Fibroblast of the aortic adventitia (primary cell): ENCODE data around the gene PNRC2. TPM values are rescaled to one million over a fixed set of nuclear protein-coding genes. Genes with fewer than 3 reads are reported as not detected.
A peak's percentile ranks its signal among the peaks of the same experiment; 100 is the strongest.

Source experiments
- DNase-seq: peaks from one replicate; pipeline ENCODE4 v3.0.0-alpha.2; 2010; ENCODE audit warnings: low read depth
- H3K4me3 ChIP-seq: 2 replicates; pipeline ENCODE4 v1.5.1; 2011; ENCODE audit warnings: low read depth, mild to moderate bottlenecking, control low read depth, low read length, moderate library complexity
- total RNA-seq: library from RNA; depleted of rRNA; stranded (reverse); fragments of >200 nt; gene quantifications from 2 replicates; pipeline ENCODE4 v1.2.3, GENCODE V29; 2012; ENCODE audit warnings: low replicate concordance
- TF ChIP-seq, protein P1 (sequence below): IDR thresholded peaks from 2 replicates; pipeline ENCODE4 v1.5.1; 2011; ENCODE audit warnings: mild to moderate bottlenecking, low read length, control low read depth, inconsistent platforms; ENCODE audit not compliant: insufficient read depth

The PNRC2 gene
- total RNA-seq, 1 donor, result 133 TPM

DNA sequence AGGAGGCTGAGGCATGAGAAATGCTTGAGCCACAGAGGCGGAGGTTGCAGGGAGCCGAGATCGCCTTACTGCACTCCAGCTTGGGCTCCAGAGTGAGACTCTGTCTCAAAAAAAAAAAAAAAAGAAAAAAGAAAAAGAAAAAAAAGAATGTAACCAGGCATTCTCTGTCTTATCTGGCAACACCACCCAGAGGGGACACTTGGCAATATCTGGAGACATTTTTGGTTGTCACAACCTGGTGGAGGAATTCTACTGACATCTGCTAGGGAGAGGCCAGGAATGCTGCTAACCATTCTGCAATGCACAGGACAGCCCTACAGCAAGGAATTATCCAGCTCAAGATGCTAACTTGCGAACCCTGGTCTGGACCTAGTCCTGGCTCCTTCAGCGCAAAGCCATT is 44.2 kb upstream of the PNRC2 start:
- DNase-seq, result no peak
- H3K4me3 ChIP-seq, result no peak overlapping the region
- TF ChIP-seq, protein P1, sequence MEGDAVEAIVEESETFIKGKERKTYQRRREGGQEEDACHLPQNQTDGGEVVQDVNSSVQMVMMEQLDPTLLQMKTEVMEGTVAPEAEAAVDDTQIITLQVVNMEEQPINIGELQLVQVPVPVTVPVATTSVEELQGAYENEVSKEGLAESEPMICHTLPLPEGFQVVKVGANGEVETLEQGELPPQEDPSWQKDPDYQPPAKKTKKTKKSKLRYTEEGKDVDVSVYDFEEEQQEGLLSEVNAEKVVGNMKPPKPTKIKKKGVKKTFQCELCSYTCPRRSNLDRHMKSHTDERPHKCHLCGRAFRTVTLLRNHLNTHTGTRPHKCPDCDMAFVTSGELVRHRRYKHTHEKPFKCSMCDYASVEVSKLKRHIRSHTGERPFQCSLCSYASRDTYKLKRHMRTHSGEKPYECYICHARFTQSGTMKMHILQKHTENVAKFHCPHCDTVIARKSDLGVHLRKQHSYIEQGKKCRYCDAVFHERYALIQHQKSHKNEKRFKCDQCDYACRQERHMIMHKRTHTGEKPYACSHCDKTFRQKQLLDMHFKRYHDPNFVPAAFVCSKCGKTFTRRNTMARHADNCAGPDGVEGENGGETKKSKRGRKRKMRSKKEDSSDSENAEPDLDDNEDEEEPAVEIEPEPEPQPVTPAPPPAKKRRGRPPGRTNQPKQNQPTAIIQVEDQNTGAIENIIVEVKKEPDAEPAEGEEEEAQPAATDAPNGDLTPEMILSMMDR, result no peak

DNA sequence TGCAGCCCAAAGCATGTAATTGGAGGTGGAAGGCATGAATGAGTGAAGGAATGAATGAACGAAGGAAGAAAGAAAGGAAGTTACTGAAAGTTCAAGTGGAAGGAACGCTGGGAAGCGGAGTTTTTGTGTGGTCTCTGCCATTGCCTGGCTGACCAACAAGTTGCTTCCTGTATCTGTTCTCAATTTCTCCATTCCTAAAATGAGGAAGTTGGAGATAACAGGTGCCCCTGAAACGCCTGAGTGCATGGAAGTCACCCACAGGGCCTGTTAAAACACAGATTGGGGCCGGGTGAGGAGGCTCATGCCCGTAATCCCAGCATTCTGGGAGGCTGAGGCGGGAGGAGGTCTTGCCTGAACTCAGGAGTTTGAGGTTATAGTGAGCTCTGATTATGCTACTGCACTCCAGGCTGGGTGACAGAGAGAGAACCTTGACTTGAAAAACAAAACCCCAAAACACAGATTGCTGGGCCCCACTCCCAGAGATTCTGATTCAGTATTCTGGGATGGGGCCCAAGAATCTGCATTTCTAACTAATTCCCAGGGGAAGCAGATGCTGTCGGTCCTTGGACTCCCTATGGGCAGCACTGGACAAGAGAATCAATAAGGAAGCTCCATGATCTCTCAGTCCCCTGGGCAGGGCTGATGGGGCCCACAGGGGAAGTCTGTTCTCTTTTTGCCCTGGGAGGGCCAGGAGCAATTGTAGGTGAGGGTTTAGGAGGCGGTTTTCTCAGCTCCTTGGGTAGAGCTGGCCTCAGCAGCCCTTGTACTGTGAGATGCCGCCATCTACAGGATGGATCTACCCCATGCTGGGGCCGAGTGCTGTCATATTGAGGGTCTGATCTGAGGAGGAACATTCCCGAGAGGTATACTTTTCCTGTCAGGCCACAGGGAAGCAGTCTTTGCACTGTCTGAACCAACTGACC is 43.2 kb upstream of the PNRC2 start:
- DNase-seq, result peak; percentile 49
- H3K4me3 ChIP-seq, result no peak overlapping the region
- TF ChIP-seq, protein P1, result peak; percentile 59

DNA sequence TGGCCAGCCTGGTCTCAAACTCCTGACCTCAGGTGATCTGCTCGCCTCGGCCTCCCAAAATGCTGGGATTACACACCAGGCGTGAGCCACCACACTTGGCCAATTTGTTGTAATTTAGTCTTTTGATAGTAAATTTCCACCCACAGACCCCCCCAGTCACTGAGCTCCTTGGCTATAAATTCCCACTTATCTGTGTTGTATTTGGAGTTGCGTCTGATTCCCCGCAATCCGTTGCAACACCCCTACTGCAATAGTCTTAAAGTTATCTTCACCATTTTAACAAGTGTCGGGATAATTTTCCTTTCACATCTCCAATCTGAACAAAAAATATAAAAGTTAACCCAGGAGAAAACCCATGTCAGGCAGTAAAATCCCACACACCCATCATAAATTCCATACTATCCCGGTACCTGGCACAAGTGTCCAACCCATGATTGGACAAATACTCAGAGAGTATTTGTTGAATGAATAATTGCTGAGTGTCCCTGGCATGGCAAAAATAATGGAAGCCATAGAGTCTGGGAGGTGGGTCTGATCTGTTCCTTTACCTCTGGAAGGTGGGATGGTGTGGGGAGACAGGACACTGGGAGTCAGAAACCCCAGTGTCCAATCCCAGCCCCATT is 37.2 kb upstream of the PNRC2 start:
- TF ChIP-seq, protein P1, result no peak
- no peak overlapping the region for H3K4me3 ChIP-seq
- no peak for DNase-seq

DNA sequence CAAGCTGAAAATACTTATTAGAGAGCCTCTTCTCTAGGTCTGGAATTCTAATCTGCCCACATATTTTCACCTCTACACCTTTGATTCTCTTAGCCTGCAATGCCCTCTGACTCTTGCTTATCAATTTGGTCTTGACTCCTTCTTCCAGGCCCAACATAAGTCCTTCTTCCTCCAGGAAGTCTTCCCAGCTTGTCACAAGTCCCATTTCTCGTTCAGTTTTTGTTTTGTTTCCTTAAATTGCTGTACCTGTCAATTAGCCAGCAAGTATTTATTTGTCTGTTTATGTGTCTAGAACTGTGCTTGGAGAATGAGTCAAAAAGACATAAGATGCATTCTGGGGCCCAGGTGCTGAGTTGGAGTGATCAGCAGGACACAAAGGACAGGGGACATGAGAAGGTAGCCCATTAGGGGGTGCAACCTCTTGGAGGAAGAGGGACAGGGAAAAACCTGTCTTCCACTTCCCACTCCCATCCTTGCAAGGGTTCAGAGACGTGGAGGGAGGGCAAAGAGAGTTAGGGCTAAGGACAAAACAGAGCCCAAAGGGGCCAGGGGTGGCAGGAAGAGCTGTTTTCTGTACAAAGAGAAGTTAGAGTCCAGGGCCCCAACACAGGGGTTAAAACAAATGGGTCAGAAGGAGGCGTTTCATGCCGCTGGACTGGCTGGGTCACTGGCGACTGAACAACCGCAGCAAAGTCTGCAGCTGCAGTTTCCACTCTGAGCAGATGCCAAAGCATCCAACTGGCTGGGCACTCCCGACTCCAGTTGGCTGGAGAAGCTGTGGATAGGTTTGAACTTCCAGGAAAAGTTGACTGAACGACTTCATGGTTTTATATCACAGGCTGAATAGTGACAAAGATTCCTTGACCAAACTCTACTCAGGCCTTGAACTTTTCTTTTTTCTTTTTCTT is 35.8 kb upstream of the PNRC2 start:
- DNase-seq, result peak; percentile 14
- H3K4me3 ChIP-seq, result no peak overlapping the region
- TF ChIP-seq, protein P1, result no peak

DNA sequence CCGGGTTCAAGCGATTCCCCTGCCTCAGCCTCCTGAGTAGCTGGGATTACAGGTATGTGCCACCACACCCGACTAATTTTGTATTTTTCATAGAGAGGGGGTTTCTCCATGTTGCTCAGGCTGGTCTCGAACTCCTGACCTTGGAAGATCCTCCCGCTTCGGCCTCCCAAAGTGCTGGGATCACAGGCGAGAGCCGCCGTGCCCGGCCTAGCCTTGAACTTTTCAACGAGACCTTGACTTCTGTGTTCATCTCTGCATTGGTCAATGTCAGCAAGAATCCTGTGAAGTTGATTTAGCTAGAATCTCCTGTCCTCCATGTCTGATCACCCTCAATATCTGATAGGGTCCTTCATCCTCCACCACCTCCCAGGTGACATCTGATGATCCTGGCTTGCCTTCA is 35.0 kb upstream of the PNRC2 start:
- no peak overlapping the region for H3K4me3 ChIP-seq
- TF ChIP-seq, protein P1, result no peak
- no peak for DNase-seq

DNA sequence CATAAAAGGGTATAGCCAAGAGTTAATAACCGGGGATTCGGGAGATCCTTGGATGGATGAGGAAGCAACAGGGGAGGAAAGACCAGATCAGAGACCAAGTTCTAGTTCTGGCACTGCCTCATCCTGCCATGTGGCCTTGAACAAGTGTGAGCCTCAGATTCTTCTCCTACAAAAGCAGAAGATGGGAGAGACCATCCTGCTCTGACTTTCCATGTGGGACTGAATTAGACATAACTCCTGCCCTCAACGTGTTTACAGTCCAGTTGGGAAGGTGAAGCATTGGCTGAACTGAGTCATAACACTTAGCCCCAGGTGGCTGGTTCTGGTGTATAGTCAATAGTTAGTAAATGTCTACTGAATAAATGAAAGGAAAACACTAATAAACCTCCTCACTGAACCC is 34.3 kb upstream of the PNRC2 start:
- no peak overlapping the region for H3K4me3 ChIP-seq
- no peak for DNase-seq
- TF ChIP-seq, protein P1, result no peak
